NCI-H146 (cell line): ENCODE measurements around the gene DSTYK.
"Not testable (repeated sequence)": the region's sequence is repeated elsewhere in the genome, so short reads cannot be mapped to it uniquely, and the experiment has no call there.

ENCODE experiments used
- DNase-seq: peaks from one replicate; lab custom pipeline; 2025; lab: John Stamatoyannopoulos, UW

DSTYK gene

DNA sequence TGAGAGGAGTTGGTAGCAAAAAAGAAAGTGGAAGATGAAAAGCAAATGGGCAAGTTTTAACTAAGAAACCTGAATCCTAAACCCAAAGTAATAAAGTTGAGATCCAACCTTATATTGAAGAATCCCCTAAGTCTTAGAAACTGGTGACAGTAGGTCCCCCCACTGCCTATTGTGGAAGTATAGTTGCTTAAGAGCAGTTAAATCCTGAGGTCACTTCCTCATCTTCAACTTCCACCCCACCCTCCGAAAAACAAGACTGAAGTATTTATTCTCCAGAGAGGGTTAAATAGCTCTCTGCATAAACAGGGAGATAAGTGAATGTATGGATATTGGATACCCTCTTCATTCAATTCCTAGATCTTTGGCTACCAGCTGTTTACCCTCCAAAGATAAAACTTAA lies 3.3 kb upstream of the DSTYK start:
- DNase-seq, result no peak

DNA sequence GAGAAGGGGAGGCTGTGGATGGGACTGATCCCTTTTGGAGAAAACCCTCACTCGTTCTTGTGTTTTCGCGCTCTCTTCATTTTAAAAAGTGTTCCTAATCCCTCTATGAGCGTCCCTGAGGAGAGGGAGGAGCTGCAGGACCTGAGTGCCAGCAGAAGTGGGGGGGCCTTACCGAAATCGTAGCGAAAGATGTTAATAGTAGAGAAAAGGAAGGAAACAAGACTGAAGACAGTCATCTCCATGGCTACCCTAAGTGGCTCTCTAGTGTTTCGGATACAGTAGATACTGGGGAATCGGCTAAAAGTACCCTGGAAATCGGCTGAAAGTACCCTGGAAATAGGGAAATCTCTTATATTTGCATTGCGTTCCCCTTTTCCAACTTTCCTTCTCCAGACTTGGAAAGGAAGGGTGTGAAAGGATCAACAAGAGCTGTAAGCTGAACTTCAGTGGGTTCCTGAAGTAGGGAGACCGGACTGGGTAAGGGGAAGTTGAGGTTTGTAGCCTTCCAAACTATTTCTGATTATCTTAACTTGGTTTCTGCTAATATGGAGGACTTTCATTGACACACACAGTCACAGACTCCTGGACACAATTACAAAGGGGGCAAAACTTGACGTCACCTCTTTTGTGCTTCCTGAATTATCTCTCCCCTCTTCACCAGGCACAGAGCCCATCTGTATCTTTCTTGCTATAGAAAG lies 486 bp upstream of the DSTYK start:
- DNase-seq, result no peak

DNA sequence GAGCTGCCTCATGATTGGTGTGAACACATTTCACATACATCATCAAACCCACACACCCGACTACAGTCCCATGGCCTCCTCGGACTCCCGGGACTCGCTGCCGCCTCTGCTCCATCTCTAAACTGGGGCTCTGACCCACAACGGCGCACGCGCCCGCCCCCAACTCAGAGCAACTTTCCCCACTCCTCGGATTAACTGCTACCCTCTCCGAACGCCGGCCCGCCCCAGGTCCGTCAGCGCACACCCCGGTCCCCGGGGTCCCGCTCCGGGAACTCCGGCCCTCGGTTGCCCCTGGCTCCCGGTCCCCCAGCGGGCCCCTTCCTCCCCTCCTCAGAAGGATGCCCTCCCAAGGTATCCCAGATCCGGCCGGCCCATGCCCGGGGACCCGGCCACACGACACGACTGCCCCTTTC lies 740 bp downstream of the DSTYK start:
- no peak for DNase-seq

DNA sequence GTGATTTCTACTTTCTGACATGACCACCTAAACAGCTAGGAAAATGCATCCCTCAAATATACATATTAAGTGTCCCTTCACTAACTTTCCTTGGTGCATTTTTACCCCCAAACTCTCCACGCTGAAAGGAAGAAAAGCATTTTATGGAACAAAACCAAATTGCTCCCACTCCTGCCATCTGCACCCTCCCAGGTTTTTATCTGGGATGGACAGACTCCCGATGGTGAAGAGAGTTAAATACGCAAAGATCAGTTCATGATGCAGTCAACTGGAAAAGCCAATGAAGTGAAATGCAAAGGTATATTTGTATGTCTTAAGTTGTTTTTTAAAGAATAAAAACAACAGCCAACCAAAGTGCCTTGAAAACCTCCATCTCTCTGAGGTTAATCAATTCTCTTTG lies 2.7 kb downstream of the DSTYK start:
- no peak for DNase-seq

DNA sequence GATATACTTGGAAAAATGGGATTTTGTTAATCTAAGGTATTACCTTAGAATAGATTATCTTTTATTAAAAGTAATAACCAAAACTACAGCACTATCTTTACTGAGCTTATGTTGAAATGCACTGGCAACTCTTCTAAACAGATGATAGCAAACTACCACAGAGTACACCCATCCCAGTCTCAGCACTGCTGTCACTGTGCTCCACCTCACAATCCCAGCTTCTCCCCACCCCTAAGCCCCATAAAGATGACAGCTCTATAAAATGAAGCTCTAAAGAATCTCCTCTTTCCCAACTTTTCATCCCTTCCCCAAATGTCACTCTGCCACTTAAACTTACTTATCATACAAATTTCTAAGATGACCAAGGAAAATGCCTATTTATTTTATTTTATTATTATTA lies 6.4 kb downstream of the DSTYK start:
- DNase-seq, result no peak

DNA sequence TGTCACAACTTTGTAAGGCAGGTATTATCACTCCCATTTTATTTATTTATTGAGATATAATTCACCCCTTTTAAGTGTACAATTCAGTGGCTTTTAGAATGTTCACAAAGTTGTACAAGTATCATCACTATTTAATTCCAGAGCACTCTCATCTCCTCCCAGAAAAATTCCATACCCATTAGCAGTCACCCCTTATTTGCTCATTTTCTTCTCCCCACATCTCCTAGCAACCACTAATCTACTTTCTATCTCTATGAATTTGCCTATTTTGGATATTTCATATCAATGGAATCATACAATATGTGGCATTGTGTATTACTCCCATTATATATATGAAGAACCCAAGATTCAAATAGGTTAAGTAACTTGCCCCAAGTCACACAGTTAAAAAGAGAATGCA lies 7.0 kb downstream of the DSTYK start:
- DNase-seq, result no peak

DNA sequence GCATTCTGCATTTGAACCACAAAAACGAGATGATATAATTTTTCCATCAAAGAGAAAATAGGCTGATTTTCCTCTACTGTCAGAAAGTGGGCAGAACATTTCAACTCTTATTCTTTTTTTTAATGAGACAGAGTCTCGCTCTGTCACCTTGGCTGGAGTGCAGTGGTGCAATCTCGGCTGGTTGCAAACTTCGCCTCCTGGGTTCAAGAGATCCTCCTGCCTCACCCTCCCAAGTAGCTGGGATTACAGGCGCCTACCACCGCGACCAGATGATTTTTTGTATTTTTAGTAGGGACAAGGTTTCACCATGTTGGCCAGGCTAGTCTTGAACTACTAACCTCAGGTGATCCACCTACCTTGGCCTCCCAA lies 11.6 kb downstream of the DSTYK start:
- DNase-seq, result no peak

DNA sequence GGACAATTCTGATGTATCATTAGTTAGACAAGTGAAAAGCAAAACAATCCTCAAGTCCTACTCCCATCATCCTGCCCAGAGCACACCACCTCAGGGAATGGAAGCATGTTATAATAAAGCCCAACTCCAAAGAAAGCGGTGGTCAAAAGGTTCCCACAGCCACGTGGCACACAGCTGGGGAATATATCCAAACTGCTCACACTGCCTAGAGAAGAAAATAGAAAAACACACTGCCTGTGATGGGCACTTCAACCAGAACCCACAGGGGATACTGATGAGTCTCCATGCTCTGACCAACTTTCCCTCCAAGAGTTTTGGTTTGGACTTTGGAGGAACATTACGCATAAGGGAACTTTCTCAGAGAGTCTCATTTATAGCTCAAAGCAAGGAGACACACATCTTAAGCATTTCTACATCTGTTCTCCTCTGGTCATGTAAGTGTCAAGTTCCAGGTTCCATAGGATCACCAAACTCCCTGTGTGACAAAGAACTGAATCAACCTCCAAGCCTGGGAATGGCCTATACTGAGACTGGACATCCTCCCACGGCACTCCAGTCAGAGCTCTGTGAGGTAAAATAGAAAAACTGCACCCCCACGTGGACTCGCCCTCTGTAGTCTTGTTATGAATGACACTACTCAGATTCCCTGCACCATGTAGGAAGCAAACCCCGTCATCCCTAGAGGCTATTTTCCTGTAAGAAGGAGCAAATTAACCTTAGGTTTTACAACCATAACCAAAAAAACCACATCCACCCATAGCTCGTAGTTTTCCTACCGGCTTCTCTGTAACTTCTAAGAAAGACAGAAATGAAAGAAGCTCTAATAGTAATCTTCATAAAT lies 12.2 kb downstream of the DSTYK start:
- no peak for DNase-seq

DNA sequence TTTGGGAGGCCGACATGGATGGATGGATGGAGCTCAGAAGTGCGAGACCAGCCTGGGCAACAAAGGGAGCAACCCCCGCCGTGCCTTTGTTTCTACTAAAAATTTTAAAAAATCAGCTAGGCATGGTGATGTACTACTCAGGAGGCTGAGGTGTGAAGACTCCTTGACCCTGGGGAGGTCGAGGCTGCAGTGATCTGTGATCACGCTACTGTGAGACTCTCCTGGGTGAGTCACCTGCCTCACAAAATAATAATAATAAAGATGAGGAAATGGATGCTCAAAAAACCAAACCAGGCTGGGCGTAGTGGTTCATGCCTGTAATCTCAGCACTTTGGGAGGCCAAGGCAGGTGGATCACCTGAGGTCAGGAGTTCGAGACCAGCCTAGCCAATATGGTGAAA lies 19.2 kb downstream of the DSTYK start:
- no peak for DNase-seq

DNA sequence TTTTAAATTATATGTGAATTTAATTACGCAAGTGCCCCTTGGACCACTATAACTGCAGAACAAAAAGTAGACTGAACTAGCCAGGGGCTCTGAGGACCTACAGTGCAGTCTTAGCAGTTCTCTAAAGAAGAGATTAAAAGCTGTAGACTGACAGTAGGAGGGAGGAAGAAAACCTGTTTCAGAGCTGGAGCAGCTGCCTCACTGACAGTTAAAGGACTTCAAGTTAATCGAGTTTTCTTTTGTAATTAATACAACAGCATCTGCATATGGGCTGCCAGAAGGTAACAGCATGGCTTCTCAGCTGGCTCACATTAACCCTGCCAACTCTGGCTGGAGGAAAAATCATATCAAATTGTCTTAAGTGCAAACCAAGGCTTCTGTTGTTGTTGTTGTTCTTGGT lies 19.9 kb downstream of the DSTYK start:
- no peak for DNase-seq

DNA sequence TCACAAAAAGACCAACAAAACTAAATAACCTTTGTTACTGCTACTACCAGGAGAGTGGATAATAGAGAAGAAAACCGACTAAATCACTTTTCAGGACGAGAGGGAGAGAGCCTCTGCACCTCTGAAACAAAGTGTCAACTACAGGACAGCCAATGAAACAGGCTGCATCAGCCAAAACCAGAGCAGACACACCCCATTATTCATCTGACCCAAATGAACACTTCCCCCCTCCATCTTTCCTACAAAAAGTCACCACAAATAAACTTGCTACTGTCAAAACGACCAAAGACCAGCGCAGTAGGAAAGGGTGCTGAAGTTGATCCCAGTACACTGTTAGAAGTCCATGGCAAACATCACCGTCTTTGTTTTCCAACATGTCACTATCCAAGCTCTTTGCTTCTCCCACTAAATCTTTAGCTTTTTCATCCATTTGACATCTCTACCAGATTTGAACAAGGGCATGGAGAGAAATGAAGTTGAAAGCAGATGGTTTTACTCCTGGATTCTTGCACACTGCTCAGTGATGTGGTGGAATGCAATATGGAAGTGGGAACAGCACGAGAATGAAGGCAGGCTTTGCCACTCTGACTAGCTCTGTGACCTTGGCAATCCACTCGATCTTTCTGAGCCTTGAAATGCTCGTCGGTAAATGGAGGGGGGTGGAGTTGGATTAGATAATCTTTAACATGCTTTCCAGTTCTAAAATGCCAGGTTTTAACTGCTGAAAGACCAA lies 20.5 kb downstream of the DSTYK start:
- no peak for DNase-seq

DNA sequence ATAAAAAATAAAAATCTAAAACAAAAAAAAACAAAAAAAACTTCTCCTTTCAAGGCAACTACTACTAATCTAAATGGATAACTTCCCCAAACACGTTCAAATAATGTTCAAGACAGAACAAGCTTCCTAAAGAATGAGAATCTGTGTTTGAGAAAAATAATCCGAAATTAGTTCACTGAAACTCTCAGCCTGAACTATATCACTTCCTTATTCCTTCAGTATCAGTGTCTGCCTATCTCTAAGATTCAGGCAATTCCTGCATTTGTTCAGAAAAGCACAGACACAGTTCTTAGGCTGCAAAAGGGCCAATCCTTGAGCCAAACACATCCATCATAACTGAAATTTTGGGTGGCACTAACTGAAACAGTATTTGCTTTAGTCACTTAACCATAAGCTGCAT lies 22.4 kb downstream of the DSTYK start:
- DNase-seq, result no peak

DNA sequence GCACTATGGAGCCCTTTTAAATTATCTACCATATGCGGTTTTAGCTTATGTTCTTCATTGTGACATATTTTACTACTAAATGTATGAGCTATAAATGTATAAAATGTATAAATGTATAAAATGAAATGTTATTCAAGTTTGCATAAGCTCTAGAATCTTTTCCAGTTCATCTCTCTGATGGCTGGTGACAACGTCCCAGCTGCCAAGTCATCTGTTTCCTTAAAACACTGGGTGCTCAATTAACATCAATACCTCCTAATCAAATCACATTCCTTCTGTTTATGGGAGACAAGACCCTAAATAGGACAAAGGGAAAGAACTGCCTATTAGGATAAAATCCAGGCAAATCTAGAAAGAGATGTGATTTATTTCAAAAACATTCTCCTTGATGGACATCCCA lies 22.9 kb downstream of the DSTYK start:
- DNase-seq, result no peak

DNA sequence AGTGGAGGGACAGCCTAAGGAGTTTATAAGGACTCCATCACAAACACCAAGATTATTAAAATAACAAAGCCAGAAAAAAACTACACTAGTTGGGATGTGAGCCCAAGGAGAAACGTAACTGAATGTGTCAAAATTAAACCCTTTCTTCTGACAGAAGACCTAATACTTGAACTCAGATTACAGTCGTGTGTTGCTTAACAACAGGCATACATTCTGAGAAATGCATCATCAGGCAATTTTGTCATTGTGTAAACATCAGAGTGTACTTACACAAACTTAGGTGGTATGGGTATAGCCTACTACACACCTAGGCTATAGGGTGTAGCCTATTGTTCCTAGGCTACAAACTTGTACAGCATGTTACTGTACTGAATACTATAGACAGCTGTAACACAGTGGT lies 23.4 kb downstream of the DSTYK start:
- DNase-seq, result no peak

DNA sequence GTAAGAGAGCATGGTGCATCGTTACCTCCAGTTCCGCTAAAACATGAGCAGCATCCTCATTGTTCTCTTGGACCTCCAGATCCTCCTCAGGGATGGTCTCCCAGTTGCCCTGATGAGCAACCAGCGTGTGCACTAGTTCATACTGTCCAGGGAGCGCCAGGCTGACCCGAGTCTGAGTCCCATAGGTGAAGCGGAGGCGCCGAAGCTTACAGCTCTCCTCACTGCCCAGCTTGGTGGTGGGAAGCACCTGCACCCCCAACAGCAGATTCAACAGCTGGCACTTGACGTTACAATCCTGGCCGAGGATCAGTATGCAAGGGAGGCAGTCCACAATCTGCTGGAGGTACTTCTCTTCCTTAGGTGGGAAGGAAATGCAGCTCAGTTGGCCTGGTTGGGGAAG lies 24.1 kb downstream of the DSTYK start:
- no peak for DNase-seq

DNA sequence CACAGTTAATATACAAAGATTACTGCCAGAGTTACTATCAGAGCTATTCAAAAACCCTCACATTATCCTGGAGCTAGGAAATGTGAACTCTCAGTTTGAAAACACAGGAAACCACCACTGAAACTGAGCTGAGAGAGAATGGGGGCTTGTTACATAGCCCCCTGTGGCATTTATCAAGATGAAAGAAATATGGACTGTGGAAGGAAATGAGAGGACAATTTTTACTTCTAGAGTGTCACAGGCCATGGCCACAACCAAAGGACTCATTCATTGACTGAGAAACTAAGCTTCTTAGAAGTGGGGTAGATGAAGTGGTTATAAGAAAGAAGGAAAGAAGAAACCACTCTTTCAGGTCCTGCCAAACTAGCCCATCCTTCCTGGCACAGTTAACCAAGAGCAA lies 25.3 kb downstream of the DSTYK start:
- DNase-seq, result no peak

DNA sequence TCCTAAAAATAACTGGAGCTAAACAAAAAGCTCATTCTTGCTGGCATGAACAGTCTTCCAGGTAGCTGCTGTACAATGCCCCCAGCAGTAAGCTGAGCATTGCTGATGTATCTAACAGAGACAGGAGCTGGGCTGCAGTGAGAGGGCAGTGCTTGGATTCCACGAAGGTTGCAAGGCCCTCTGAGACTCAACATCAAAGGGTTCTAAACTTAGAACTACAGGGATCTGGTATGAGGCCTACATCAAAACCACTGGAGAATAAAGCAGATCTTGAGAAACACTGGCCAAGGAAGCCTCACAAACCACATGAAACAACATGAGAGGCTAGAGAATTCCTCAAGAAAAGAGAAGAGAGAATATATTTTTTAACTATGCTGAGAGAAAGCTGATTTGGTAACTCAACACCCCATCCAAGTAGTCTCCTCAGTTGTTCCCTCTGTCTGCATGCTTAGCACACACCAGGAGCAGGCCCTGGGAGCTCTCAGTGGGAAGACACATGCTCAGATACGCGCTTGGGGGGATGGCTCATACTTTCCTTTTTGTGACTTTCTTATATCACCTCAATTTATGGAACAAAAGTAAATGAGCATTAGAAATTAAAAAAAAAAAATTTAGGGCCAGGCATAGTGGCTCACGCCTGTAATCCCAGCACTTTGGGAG lies 27.7 kb downstream of the DSTYK start:
- no peak for DNase-seq

DNA sequence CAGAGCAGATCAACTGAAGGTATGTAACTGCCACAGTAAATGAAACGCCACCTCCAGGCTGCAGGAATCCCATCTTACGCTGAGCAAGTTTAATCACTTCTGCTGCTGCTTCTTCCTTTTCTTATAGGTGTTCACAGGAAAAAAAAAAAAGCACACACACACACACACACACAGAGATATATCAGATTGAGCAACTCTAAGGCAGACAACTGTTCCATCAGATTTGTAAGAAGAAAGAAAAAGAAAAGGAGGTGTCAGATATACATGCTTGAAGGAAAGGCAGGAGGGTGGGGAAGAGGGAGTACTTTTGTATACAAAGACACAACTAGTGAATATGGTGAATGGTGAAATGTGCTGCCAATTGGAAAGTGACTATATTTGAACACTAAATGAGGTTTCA lies 28.6 kb downstream of the DSTYK start:
- DNase-seq, result no peak

DNA sequence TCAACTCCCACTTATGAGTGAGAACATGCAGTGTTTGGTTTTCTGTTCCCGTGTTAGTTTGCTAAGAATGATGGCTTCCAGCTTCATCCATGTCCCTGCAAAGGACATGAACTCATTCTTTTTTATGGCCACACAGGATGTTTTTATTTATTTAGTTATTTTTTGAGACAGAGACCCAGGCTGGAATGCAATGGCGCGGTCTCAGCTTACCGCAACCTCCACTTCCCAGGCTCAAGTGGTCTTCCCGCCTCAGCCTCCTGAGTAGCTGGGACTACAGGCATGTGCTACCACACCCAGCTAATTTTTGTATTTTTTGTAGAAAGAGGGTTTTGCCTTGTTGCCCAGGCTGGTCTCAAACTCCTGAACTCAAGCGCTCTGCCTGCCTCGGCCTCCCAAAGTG lies 31.2 kb downstream of the DSTYK start:
- not testable (repeated sequence) for DNase-seq

DNA sequence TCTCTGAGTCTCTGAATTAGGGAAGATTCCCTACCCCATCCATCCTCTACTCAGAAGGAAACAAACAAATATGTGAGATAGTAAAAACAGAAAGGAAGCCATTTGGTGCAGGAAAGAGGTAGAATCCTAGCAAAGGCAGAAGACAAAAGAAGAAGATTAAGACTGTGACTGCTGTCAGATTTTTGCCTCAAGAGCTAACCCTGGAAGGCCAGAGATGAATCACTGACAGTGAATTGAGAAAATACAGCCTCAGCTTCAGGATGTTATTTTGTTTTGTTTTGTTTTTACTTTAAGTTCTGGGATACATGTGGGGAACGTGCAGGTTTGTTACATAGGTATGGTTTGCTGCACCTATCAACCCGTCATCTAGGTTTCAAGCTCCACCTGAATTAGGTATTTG lies 31.7 kb downstream of the DSTYK start:
- no peak for DNase-seq

DNA sequence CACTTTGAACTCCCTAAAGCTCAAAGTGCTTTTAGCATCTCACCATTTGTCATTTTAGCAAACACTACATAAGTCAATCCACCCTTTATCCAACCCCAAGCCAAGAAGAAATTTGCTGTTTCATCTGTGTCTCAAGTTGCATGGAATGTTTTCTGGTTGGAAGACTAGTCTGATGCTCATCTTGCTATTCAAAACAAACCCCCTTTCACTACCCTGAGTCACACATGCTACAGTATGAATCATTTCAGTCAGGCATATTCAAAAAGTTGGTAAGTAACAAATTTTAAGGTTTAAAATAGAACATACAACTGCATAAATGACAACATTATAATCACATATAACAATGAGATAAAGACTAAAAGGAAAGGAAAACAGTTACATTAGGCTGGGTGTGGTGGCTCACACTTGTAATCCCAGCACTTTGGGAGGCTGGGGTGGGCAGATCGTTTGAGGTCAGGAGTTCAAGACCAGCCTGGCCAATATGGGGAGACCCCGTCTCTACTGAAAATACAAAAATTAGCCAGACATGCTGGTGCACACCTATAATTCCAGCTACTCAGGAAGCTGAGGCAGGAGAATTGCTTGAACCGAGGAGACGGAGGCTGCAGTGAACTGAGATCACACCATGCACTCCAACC lies 38.7 kb downstream of the DSTYK start:
- no peak for DNase-seq

DNA sequence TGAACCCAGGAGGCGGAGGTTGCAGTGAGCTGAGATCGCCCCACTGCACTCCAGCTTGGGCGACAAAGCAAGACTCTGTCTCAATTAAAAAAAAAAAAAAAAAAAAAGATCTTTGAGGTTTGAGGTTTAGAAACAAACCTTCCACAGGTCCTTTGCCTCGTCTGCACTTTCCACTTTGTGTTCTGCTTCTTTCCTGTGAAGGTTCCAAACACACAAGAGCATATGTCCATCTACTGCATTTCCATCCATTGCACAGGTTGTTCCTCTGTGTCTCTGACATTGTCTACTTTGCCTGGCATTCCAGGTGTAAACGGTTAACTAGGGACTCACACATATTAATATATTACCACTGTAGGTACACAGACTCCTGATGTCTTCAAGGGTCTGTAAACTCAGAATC lies 40.1 kb downstream of the DSTYK start:
- no peak for DNase-seq
